ENCODE measurements around the gene TBC1D16.

TBC1D16 gene

DNA sequence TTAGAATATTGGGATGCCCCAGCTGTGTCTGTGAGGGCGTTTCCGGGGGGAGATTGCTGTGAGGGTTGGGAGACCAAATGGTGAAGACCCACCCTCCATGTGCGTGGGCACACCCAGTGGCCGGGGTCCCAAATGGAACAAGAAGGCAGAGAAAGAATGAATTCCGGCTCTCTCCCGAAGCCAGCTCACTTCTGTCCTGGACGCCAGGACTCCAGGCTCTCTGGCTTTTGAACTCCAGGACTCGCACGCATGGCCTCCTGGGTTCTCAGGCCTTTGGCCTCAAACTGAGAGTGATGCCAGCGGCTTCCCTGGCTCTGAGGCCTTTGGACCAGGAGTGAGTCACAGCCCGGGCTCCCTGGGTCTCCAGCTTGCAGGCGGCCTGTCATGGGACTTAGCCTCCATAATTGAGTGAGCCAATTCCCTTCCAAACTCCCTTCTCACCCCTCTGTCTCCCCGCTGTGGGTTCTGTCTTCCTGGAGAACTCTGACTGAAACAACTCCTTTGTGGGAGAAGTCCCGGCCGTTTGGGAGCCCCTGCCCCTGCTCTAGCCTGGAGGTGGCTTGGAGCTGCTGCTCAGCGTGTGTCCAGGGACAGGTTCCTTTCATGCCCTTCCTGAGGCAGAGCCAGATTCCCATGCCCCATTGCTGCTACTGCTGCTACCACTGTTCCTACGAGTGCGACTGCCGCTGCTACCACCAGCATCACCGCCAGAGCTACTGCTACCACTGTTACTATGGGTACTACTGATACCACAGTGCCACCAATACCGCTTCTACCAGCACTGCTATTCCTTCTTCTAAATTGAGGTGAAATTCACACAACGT is 146.6 kb downstream of the TBC1D16 start:
- DNase-seq (ENCODE audit: low spot score), result no peak

DNA sequence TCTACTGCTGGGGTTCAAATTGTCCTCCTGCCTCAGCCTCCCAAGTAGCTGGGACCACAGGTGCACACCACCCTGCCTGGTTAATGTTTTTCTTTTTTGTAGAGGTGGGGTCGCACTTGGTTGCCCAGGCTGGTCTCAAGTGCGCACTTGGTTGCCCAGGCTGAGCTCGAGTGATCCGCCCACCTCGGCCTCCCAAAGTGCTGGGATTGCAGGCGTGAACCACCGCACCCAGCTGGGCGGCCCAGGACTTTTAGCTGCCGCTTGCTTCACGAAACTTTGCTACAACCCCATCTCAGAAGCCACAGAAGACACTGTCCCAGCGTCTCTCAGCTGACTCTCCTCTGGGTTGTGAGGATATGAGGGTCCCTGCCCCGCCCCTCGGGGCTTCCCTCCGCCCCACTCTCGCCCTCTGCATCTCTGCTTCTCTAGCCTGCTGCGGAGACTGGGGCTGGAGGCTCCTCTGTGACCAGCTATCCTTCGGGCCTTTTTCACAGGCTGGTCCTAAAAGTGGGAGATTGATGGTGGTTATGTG is 147.6 kb downstream of the TBC1D16 start:
- no peak for DNase-seq (ENCODE audit: low spot score)

DNA sequence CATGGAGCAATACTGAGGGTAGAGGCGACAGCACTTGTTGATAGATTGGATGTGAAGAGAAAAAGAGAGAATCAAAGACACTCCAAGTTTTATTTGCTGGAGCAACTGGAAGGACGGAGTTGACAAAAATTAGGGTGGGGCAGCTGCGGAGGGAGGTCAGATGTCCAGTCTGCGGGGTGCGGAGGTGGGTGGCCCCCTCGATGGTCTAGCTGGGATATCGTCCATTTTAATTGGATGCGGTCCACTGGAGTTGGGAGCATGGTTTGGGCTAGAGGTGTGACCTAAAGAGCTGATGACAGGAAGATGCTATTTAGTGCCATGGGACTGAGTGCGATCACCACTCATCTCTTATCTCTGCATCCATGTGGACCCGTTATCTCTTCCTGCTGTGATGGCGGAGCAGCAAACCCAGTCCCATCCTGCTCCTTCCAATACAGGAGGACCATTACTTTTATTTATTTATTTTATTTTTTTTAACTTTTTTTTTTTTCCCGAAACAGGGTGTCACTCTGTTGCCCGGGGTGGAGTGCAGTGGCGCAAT is 148.2 kb downstream of the TBC1D16 start:
- DNase-seq (ENCODE audit: low spot score), result no peak

GRCh38 chr17:79883202-79883601 is 152.5 kb downstream of the TBC1D16 start:
- DNase-seq (ENCODE audit: low spot score), result no peak

Measured in AG08395 (cell line).